Measurements from ENCODE around the gene APIP.

Gene APIP

DNA sequence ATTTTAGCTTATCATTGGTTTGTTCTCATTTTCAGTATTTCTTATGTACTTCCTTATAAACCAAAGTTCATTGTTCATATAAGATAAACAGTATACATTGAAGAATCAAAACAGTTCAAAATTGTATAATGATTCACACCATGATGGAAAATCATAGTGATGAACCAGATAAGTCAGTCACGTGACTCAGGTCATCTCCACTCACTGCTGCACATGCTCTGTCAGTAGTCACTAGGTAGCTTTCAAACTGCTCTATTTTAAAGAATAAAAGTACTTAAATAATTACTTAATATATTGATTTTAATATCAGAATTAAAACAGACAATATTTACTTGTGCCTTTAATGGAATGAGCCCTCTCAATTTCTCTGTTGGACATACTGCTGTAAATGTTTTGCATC lies 37.8 kb upstream of the APIP start:
- TF ChIP-seq, protein P1, sequence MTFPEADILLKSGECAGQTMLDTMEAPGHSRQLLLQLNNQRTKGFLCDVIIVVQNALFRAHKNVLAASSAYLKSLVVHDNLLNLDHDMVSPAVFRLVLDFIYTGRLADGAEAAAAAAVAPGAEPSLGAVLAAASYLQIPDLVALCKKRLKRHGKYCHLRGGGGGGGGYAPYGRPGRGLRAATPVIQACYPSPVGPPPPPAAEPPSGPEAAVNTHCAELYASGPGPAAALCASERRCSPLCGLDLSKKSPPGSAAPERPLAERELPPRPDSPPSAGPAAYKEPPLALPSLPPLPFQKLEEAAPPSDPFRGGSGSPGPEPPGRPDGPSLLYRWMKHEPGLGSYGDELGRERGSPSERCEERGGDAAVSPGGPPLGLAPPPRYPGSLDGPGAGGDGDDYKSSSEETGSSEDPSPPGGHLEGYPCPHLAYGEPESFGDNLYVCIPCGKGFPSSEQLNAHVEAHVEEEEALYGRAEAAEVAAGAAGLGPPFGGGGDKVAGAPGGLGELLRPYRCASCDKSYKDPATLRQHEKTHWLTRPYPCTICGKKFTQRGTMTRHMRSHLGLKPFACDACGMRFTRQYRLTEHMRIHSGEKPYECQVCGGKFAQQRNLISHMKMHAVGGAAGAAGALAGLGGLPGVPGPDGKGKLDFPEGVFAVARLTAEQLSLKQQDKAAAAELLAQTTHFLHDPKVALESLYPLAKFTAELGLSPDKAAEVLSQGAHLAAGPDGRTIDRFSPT (tag by site-specific recombination; IDR thresholded peaks at IDR 0.05) = no peak
- TF ChIP-seq ZNF133 (tag by site-specific recombination; IDR thresholded peaks at IDR 0.05) = no peak
- no peak for TF ChIP-seq ZNF621 (tag by site-specific recombination; IDR thresholded peaks at IDR 0.05)
- no peak for TF ChIP-seq ZBTB21 (tag by site-specific recombination; IDR thresholded peaks at IDR 0.05)
- no peak for TF ChIP-seq ZNF146 (tag by site-specific recombination; IDR thresholded peaks at IDR 0.05)
- TF ChIP-seq ZNF426 (tag by site-specific recombination; IDR thresholded peaks at IDR 0.05) = no peak
- no peak for TF ChIP-seq ZNF404 (tag by site-specific recombination; IDR thresholded peaks at IDR 0.05)
- no peak for TF ChIP-seq ZNF660 (tag by site-specific recombination; IDR thresholded peaks at IDR 0.05)
- TF ChIP-seq ZNF747 (tag by site-specific recombination; IDR thresholded peaks at IDR 0.05) = no peak
- TF ChIP-seq, protein P2, sequence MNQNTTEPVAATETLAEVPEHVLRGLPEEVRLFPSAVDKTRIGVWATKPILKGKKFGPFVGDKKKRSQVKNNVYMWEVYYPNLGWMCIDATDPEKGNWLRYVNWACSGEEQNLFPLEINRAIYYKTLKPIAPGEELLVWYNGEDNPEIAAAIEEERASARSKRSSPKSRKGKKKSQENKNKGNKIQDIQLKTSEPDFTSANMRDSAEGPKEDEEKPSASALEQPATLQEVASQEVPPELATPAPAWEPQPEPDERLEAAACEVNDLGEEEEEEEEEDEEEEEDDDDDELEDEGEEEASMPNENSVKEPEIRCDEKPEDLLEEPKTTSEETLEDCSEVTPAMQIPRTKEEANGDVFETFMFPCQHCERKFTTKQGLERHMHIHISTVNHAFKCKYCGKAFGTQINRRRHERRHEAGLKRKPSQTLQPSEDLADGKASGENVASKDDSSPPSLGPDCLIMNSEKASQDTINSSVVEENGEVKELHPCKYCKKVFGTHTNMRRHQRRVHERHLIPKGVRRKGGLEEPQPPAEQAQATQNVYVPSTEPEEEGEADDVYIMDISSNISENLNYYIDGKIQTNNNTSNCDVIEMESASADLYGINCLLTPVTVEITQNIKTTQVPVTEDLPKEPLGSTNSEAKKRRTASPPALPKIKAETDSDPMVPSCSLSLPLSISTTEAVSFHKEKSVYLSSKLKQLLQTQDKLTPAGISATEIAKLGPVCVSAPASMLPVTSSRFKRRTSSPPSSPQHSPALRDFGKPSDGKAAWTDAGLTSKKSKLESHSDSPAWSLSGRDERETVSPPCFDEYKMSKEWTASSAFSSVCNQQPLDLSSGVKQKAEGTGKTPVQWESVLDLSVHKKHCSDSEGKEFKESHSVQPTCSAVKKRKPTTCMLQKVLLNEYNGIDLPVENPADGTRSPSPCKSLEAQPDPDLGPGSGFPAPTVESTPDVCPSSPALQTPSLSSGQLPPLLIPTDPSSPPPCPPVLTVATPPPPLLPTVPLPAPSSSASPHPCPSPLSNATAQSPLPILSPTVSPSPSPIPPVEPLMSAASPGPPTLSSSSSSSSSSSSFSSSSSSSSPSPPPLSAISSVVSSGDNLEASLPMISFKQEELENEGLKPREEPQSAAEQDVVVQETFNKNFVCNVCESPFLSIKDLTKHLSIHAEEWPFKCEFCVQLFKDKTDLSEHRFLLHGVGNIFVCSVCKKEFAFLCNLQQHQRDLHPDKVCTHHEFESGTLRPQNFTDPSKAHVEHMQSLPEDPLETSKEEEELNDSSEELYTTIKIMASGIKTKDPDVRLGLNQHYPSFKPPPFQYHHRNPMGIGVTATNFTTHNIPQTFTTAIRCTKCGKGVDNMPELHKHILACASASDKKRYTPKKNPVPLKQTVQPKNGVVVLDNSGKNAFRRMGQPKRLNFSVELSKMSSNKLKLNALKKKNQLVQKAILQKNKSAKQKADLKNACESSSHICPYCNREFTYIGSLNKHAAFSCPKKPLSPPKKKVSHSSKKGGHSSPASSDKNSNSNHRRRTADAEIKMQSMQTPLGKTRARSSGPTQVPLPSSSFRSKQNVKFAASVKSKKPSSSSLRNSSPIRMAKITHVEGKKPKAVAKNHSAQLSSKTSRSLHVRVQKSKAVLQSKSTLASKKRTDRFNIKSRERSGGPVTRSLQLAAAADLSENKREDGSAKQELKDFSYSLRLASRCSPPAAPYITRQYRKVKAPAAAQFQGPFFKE (tag by site-specific recombination; IDR thresholded peaks at IDR 0.05; ENCODE audit: borderline replicate concordance) = no peak
- no peak for TF ChIP-seq PRDM1 (tag by site-specific recombination; IDR thresholded peaks at IDR 0.05)
- TF ChIP-seq GLI4 (tag by site-specific recombination; IDR thresholded peaks at IDR 0.05) = no peak
- no peak for TF ChIP-seq ZNF530 (tag by site-specific recombination; IDR thresholded peaks at IDR 0.05; ENCODE audit: low read depth)
- H3K4me1 ChIP-seq (ENCODE audit: control insufficient read depth, insufficient read depth, low read length) = no peaks in the 10 kb centered on the region
- H3K9me3 ChIP-seq (ENCODE audit: control insufficient read depth, insufficient read depth, low read depth, low read length) = no peaks in the 10 kb centered on the region
- H3K4me3 ChIP-seq (ENCODE audit: low read depth, low read length) = no peak overlapping the region
- POLR2A ChIA-PET = no interaction called here
- CTCF ChIA-PET = interaction anchor here (0.6 to 1.0 kb wide), 2 partner anchors 381 to 438 kb away, joined by 3 to 4 read pairs; no protein-coding TSS in a partner anchor
- no peak overlapping the region for H3K27ac ChIP-seq (ENCODE audit: extremely low read depth, low read depth, low read length)
- peaks cover 0 to 10% of the 10 kb centered on the region in 2 experiments; a peak in 1 of 3 replicates for H3K36me3 ChIP-seq (ENCODE audit: control insufficient read depth in 2 of 2, insufficient read depth in 1 of 2, low read length in 2 of 2)

DNA sequence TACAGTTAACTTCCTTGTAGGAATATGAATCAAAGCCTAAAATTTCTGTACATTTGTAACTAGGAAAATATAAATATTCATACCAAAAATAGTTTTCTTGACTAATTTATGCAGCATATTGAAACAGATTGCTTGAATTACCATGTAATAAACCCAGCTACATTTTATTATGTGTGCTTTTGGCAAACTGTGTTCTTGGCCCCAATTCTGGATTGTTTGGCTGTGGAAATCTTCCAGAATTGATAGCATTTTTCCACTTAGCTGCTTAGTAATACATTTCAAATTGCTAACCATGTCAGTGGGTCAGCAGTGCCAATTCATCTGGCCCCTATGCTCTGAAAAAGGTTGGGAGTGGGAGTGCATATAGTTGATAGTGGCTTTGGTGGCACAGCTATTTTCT lies 32.5 kb upstream of the APIP start:
- Histone ChIP-seq H3K27ac (ENCODE audit: extremely low read depth, low read depth, low read length) (no peak overlapping the region), H3K4me1 (ENCODE audit: control insufficient read depth, insufficient read depth, low read length) (no peaks in the 10 kb centered on the region), H3K4me3 (ENCODE audit: low read depth, low read length) (no peak overlapping the region), H3K36me3 (ENCODE audit: control insufficient read depth in 2 of 2, insufficient read depth in 1 of 2, low read length in 2 of 2) (no peaks in the 10 kb centered on the region), H3K9me3 (ENCODE audit: control insufficient read depth, insufficient read depth, low read depth, low read length) (no peaks in the 10 kb centered on the region)
- TF ChIP-seq ZBTB48 (tag by site-specific recombination; IDR thresholded peaks at IDR 0.05) = no peak
- ChIA-PET POLR2A (no interaction called here), CTCF (no interaction called here)

DNA sequence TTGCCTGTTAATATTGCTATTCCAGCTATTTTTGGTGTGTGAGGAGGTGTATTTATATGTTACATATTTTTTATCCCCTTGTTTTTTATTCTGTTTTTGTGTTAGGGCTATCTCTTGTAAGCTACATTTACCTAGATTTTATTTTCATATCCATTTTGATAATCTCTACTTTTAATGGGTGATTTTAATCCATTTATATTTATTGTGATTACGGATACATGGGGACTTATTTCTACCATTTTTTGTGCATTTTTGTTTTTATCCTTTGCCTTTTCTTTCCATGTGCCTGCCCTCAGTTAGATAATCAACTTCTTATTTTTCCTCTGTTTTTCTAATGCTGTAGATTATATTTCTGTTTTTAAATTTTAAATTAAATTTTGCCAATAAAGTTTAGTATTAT lies 28.5 kb upstream of the APIP start:
- Histone ChIP-seq H3K4me1 (ENCODE audit: control insufficient read depth, insufficient read depth, low read length) (no peaks in the 10 kb centered on the region), H3K9me3 (ENCODE audit: control insufficient read depth, insufficient read depth, low read depth, low read length) (no peaks in the 10 kb centered on the region), H3K27ac (ENCODE audit: extremely low read depth, low read depth, low read length) (no peak overlapping the region), H3K4me3 (ENCODE audit: low read depth, low read length) (no peak overlapping the region), H3K36me3 (ENCODE audit: control insufficient read depth in 2 of 2, insufficient read depth in 1 of 2, low read length in 2 of 2) (peaks cover 0 to 3% of the 10 kb centered on the region in 2 experiments; a peak in 1 of 3 replicates)
- TF ChIP-seq, protein P3, sequence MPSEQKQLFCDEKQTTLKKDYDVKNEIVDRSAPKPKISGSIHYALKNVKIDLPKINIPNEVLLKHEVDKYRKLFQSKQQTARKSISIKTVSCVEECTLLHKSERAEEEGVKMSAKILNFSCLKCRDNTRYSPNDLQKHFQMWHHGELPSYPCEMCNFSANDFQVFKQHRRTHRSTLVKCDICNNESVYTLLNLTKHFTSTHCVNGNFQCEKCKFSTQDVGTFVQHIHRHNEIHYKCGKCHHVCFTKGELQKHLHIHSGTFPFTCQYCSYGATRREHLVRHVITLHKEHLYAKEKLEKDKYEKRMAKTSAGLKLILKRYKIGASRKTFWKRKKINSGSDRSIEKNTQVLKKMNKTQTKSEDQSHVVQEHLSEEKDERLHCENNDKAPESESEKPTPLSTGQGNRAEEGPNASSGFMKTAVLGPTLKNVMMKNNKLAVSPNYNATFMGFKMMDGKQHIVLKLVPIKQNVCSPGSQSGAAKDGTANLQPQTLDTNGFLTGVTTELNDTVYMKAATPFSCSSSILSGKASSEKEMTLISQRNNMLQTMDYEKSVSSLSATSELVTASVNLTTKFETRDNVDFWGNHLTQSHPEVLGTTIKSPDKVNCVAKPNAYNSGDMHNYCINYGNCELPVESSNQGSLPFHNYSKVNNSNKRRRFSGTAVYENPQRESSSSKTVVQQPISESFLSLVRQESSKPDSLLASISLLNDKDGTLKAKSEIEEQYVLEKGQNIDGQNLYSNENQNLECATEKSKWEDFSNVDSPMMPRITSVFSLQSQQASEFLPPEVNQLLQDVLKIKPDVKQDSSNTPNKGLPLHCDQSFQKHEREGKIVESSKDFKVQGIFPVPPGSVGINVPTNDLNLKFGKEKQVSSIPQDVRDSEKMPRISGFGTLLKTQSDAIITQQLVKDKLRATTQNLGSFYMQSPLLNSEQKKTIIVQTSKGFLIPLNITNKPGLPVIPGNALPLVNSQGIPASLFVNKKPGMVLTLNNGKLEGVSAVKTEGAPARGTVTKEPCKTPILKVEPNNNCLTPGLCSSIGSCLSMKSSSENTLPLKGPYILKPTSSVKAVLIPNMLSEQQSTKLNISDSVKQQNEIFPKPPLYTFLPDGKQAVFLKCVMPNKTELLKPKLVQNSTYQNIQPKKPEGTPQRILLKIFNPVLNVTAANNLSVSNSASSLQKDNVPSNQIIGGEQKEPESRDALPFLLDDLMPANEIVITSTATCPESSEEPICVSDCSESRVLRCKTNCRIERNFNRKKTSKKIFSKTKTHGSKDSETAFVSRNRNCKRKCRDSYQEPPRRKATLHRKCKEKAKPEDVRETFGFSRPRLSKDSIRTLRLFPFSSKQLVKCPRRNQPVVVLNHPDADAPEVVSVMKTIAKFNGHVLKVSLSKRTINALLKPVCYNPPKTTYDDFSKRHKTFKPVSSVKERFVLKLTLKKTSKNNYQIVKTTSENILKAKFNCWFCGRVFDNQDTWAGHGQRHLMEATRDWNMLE (tag by site-specific recombination; conservative IDR thresholded peaks at IDR 0.05; ENCODE audit: low read depth) = no peak
- TF ChIP-seq OVOL3 (tag by site-specific recombination; IDR thresholded peaks at IDR 0.05) (no peak), BCL11B (tag by site-specific recombination; IDR thresholded peaks at IDR 0.05; ENCODE audit: low read depth) (no peak), SETDB1 (IDR thresholded peaks at IDR 0.05; ENCODE audit: insufficient read length, low read length) (peak; percentile 43), ZNF624 (tag by site-specific recombination; IDR thresholded peaks at IDR 0.05) (no peak)
- CTCF ChIA-PET = interaction anchor here (1.7 kb wide), 1 partner anchor 18 kb away, joined by 4 read pairs; no protein-coding TSS in a partner anchor
- POLR2A ChIA-PET = no interaction called here
